HG02970 (cell line): ENCODE results near the gene DLG2.
"Not testable (repeated sequence)": the region's sequence is repeated elsewhere in the genome, so short reads cannot be mapped to it uniquely, and the experiment has no call there.

Source experiments
- ATAC-seq: cut with Tn5 transposase; IDR thresholded peaks from one replicate; pipeline ENCODE4 v1.9.1; 2021; ENCODE audit warnings: mild to moderate bottlenecking, moderate library complexity, moderate number of reproducible peaks; ENCODE audit not compliant: unreplicated experiment, low FRiP score

DLG2 gene

GRCh38 chr11:83813296-83813695, 1813.8 kb downstream of the DLG2 start:
- ATAC-seq = no peak

DNA sequence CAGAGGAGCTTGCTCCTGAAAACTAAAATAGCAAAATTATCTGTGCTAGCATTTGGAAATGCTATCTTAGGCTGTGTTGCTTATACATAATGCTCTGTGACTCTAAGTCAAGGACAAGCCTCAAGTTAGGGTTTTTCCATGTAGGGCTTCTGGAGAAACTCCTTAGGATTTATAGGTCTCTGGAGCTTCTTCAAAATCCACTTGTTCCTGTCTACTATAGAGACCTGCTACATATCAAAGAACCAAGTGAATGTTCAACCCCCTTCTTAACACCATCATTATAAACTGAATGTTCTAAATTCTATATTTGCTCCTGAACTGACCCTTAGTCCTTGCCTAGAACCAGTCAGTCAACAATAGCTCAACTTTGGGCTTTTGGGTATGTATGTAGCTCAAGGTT, 1817.9 kb downstream of the DLG2 start:
- no peak for ATAC-seq

- no peak for ATAC-seq
These were observed 1825.3 kb downstream of the DLG2 start for GRCh38 chr11:83801799-83802198.

DNA sequence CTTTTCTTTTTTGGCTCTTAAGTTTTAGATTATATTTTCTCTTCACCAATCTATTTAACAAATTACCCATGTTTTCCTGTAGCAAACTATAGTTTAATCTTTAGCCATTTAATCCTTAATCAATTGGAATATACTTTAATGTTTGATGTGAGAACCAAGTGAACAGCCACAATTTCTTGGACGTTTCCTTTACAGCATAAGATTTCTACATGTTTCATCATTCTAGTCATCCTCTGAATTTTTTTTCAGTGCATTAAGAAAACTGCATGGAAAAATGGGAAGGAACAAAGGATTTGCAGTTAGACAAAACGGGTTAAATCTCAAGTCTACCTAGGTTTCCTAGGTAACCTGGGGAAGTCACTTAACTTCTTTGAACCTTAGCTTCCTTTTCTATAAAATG, 1833.8 kb downstream of the DLG2 start:
- no peak for ATAC-seq

DNA sequence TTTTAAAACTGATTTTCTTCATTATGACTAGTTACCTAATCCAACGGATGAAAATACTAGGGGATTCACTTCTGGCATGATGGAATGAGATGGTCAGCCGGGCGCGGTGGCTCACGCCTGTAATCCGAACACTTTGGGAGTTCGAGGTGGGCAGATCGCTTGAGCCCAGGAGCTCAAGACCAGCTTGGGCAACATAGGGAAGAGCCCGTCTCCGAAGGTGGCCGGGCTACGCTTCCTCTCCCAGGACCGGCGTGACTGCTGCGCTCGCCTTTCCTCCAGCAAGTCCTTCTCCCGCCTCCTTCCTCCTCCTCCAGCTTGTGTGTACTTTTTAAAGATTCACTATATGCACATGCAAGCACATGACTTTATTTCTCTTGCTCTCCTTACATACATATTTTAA, 1835.6 kb downstream of the DLG2 start:
- ATAC-seq = no peak

- ATAC-seq = no peak
These were observed 1841.2 kb downstream of the DLG2 start for GRCh38 chr11:83785942-83786341.

DNA sequence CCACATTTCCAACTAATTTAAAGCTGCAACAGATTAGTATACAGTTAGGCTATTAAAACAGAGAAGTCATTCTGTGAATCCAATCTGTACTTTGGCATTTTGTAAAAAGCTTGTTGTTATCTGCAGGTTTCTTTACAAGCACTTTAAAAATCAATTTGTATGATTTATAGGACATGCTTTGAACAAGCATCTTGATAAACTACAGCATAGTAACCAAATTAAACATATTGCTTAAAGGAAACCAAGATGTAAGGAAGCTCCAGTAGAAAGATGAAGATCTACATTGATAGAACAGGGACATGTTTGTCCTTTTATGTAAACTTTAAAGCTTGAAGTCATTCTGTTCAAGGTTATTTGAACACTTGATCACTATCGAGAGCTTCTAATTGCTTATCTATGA, 1842.7 kb downstream of the DLG2 start:
- no peak for ATAC-seq

DNA sequence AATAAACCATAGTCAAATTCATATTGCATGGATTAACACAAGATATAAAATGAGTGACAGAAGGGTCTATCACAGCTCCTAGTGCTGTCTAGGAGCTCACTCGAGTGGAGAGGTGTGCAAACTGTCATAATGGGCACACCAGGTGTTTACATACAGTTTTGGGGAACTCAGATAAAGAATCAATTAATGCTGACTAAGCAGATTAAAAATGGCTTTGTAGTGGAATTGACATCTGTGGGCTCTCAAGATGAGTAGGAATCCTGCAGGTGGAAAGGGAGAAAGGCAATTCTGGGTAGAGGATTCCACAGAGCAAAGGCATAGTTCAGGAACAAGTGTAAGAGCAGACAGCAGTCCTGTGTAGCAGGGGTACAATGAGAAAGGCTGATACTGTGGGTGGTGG, 1844.8 kb downstream of the DLG2 start:
- ATAC-seq = no peak

DNA sequence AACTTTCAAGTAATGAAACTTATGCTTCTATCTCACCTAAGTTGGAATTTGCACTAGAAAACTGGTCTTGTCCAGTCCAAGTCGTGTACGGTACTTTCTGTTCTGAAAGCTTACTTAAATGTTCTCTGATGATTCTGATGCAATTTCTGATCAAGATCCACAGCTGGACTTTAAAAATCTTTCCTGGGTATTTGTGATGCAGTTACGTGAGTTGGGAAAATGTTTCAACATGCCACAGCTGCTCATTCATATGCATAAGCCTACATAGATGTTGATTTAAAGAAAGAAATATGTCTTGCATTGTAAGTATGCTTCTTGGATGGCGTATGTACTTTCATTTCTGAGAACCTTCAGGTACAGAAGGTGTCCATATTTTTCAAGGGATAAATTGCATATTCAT, 1847.3 kb downstream of the DLG2 start:
- ATAC-seq = no peak

DNA sequence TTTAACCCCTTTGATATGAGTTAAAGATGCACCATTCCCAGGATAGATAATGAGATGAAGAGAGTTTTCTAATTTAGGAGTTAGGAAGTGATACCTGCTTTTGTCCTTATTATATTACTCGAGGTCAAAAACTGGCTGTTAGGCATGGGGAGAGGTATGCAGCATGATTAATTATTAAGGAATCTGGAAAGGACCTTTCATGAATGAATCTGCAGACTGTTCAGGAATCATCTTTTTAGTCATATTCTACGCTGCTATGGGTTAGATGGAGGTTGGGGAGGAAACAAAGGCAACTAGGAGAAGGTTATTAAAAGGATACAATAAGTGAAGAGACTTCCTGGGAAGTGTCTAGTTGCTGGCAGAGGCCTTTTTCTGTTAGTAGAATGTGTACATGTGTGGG, 1848.5 kb downstream of the DLG2 start:
- ATAC-seq = no peak

- no peak for ATAC-seq
These were observed 1852.9 kb downstream of the DLG2 start for GRCh38 chr11:83773950-83774880.

- ATAC-seq = no peak
These were observed 1858.7 kb downstream of the DLG2 start for GRCh38 chr11:83768489-83768888.

GRCh38 chr11:83766932-83767331, 1860.2 kb downstream of the DLG2 start:
- no peak for ATAC-seq

DNA sequence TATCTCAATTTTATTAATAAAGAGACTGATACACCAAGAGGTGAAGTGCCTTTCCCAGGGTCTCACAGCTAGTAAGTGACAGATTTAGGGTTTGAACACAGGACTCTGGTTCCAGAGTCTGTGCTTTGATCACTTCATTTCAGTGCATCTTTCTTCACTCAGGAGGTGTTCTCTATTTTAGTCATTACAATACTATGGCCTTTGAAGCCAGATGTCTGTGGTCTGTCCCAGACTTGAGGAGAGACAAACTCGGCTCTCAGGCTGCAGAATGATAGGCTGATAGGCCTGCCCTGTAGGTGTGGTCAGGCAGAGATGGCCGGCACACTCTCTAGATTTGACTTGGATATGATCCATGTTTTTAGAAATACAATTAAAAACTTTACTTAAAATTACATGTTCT, 1862.5 kb downstream of the DLG2 start:
- ATAC-seq = no peak

DNA sequence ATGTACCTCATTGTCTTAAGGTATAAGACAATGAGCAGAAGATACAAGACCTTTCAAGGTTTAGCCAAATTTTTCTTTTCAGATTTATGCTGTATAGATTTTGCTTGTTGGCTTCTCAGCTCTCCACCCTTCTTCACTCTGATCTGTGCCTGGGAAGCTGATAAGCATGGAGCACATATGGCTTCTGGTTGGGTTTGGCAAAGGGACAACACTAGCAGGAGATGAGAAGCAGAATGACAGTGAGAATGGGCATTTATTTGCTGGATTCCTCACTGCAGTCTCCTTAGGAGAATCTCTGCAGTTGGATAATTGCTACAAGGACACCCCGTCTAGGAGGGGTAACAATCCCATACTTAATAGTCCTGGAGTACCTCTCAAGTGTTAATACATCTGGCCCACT, 1866.2 kb downstream of the DLG2 start:
- no peak for ATAC-seq

GRCh38 chr11:83759148-83759547, 1868.0 kb downstream of the DLG2 start:
- ATAC-seq = no peak

- no peak for ATAC-seq
These were observed 1876.1 kb downstream of the DLG2 start for GRCh38 chr11:83751041-83751440.

DNA sequence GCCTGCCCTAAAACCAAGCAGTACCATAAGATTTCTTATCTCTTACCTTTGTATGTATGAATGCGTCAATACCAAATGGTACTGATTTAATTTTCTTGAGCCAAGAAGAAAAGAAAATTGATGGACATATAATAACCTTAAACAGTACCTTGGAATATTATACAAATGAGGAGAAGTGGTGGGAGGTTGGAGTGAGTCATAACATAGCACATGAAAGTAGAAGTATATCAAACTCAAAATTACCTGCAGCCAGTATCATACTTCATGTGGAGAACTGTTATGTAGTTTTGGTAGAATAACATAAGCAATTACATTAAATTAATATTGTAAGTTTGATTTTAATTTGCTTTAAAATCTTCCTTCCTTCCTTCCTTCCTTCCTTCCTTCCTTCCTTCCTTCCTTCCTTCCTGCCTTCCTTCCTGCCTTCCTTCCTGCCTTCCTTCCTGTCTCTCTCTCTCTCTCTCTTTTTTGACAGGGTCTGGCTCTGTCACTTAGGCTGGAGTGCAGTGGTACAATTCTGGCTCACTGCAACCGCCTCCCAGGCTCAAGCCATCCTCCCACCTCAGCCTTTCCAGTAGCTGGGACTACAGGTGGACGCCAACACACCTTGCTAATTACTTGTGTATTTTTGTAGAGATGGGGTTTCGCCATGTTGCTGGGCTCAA, 1880.1 kb downstream of the DLG2 start:
- no peak for ATAC-seq

DNA sequence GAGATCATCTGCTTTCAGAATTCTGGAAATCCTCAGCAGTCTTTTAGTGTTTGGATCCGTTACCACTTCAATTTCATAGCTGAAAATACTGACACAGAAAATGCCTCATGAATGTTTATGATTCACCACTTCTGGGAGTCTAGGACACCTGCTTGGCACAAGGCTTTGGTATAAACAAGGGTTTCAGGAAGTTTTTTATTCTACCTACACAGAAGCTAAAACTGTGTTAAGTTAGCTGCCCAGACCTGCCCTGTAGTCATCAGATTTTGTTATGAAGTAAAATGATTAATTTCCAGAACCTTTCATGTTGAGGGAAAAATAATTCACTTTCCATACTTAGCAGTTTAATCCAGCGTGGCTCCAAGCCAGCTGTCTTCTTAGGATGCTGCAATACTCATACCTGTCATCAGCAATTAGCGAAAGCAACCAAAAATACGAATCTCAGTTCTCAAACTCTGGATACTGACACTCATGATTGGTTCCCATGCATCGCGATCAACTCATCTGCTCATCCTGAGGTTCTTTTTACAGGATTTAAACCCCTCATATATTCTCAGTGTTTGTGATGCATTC, 1882.4 kb downstream of the DLG2 start:
- no peak for ATAC-seq

GRCh38 chr11:83736684-83737083, 1890.5 kb downstream of the DLG2 start:
- ATAC-seq = no peak

DNA sequence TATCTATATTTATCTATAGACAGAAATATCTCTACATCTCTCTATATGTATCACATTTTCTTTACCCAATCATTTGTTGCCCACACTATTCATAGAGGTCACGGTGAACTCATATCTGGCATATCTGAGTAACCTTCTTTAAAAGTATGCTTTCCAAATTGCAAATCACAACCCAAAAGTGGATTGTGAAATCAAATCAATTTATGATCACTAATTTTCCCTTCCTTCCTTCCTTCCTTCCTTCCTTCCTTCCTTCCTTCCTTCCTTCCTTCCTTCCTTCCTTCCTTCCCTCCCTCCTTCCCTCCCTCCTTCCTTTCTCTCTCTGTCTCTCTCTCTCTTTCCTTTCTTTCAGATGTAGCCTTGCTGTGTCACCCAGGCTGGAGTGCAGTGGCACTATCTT, 1893.0 kb downstream of the DLG2 start:
- ATAC-seq = no peak

GRCh38 chr11:83731288-83731687, 1895.9 kb downstream of the DLG2 start:
- not testable (repeated sequence) for ATAC-seq
